ENCODE data around the gene KLHL41. TPM values are rescaled to one million over a fixed set of nuclear protein-coding genes. Genes with fewer than 3 reads are reported as not detected.

The KLHL41 gene
- total RNA-seq, 1 donor from 2014 or later: not detected

Other genes starting within 250 kb of the KLHL41 start
- not detected for gene LRP2, start 147.2 kb upstream of the KLHL41 start, total RNA-seq (ENCODE audit: unreplicated experiment)
- gene BBS5, start 30.2 kb upstream of the KLHL41 start, total RNA-seq (ENCODE audit: unreplicated experiment): 3.3 TPM
- 38.1 TPM for gene FASTKD1, start 64.2 kb downstream of the KLHL41 start, total RNA-seq (ENCODE audit: unreplicated experiment)
- gene PPIG, start 74.6 kb downstream of the KLHL41 start, total RNA-seq (ENCODE audit: unreplicated experiment): 33.7 TPM
- gene CFAP210, start 184.7 kb downstream of the KLHL41 start, total RNA-seq (ENCODE audit: unreplicated experiment): 0.32 TPM
- gene PHOSPHO2, start 184.8 kb downstream of the KLHL41 start, total RNA-seq (ENCODE audit: unreplicated experiment): 9.6 TPM
- gene KLHL23, start 224.1 kb downstream of the KLHL41 start, total RNA-seq (ENCODE audit: unreplicated experiment): 76.0 TPM